Measurements from ENCODE around the gene SND1.

- TF ChIP-seq CTCF (IDR thresholded peaks at IDR 0.05 in 8 of 11, conservative IDR thresholded peaks at IDR 0.05 in 3 of 11) (no peak), POLR2A (IDR thresholded peaks at IDR 0.05) (no peak)
Measured at GRCh38 chr7:127911968-127912511, 260.0 kb downstream of the SND1 start.
